ENCODE data around the gene GRIK2. TPM values are rescaled to one million over a fixed set of nuclear protein-coding genes. Genes with fewer than 3 reads are reported as not detected.

GRIK2 gene
- total RNA-seq, 1 experiment from 2014 or later: 0.61 TPM

- no peak for DNase-seq
- intact Hi-C loops (cut with micrococcal nuclease; ENCODE audit: unreplicated experiment): no loop called here
- no TSS peak for BruUV-seq (replicated peaks)
Observed at GRCh38 chr6:101719521-101719920, 326.0 kb downstream of the GRIK2 start.

GRCh38 chr6:101722471-101722870 is 329.0 kb downstream of the GRIK2 start:
- H3F3A ChIP-seq (ENCODE audit: insufficient read depth, low read depth): peaks cover 10% of the 10 kb centered on the region; the same call in 1 of the 2 replicates
- H3K4me2 ChIP-seq: peak overlapping the region; percentile 8; the same call in 1 of the 2 replicates
- TF ChIP-seq EZH2 (IDR thresholded peaks at IDR 0.05; ENCODE audit: low read depth): no peak
- no peak for TF ChIP-seq CTCF (conservative IDR thresholded peaks at IDR 0.05)
- H3K9me3 ChIP-seq (ENCODE audit: insufficient read depth, low read depth): peaks cover 6% of the 10 kb centered on the region; the same call in 1 of the 2 replicates
- intact Hi-C loops (cut with micrococcal nuclease; ENCODE audit: unreplicated experiment): no loop called here
- H3K4me1 ChIP-seq (replicated peaks; ENCODE audit: insufficient read depth): peaks cover 17% of the 10 kb centered on the region
- H3K79me2 ChIP-seq (ENCODE audit: low read depth): no peaks in the 10 kb centered on the region
- DNase-seq: no peak
- no peaks in the 10 kb centered on the region for H3K27me3 ChIP-seq (ENCODE audit: insufficient read depth, low read depth)
- H3K36me3 ChIP-seq (ENCODE audit: low read depth): no peaks in the 10 kb centered on the region
- peak overlapping the region; percentile 73 for H3K27ac ChIP-seq
- ChIA-PET CTCF (no interaction called here), POLR2A (ENCODE audit: unreplicated experiment) (no interaction called here)
- H3K9me2 ChIP-seq (ENCODE audit: insufficient read depth): no peaks in the 10 kb centered on the region
- no TSS peak for BruUV-seq (replicated peaks)
- no peaks in the 10 kb centered on the region for H4K20me1 ChIP-seq (ENCODE audit: insufficient read depth)
- peak overlapping the region; percentile 56; the same call in 1 of the 2 replicates for H2AFZ ChIP-seq
- no peak overlapping the region for H3K4me3 ChIP-seq

More at GRCh38 chr6:101719521-101719920, 326.0 kb downstream of the GRIK2 start:
- no peaks in the 10 kb centered on the region for H3K79me2 ChIP-seq (ENCODE audit: low read depth)
- TF ChIP-seq CTCF (conservative IDR thresholded peaks at IDR 0.05) (no peak), EZH2 (IDR thresholded peaks at IDR 0.05; ENCODE audit: low read depth) (no peak)
- no peak overlapping the region for H3K4me2 ChIP-seq
- H3K9me2 ChIP-seq (ENCODE audit: insufficient read depth): no peaks in the 10 kb centered on the region
- H3K27me3 ChIP-seq (ENCODE audit: insufficient read depth, low read depth): no peaks in the 10 kb centered on the region
- H3K36me3 ChIP-seq (ENCODE audit: low read depth): no peaks in the 10 kb centered on the region
- no peak overlapping the region for H3K27ac ChIP-seq
- no peaks in the 10 kb centered on the region for H4K20me1 ChIP-seq (ENCODE audit: insufficient read depth)
- no peak overlapping the region for H3K4me3 ChIP-seq
- H2AFZ ChIP-seq: no peak overlapping the region
- H3F3A ChIP-seq (ENCODE audit: insufficient read depth, low read depth): peaks cover 10% of the 10 kb centered on the region; the same call in 1 of the 2 replicates
- peaks cover 3% of the 10 kb centered on the region; the same call in 1 of the 2 replicates for H3K9me3 ChIP-seq (ENCODE audit: insufficient read depth, low read depth)
- peaks cover 17% of the 10 kb centered on the region for H3K4me1 ChIP-seq (replicated peaks; ENCODE audit: insufficient read depth)
- ChIA-PET POLR2A (ENCODE audit: unreplicated experiment) (no interaction called here), CTCF (no interaction called here)

GRCh38 chr6:101722991-101723579 is 329.6 kb downstream of the GRIK2 start:
- Histone ChIP-seq H3K36me3 (ENCODE audit: low read depth) (no peaks in the 10 kb centered on the region), H3K79me2 (ENCODE audit: low read depth) (no peaks in the 10 kb centered on the region), H3F3A (ENCODE audit: insufficient read depth, low read depth) (peaks cover 10% of the 10 kb centered on the region; the same call in 1 of the 2 replicates), H3K4me1 (replicated peaks; ENCODE audit: insufficient read depth) (peaks cover 17% of the 10 kb centered on the region), H4K20me1 (ENCODE audit: insufficient read depth) (no peaks in the 10 kb centered on the region), H3K9me2 (ENCODE audit: insufficient read depth) (no peaks in the 10 kb centered on the region), H3K27ac (peak overlapping the region; percentile 73), H3K4me3 (no peak overlapping the region), H3K4me2 (peak overlapping the region; percentile 8; the same call in 1 of the 2 replicates), H3K9me3 (ENCODE audit: insufficient read depth, low read depth) (peaks cover 6% of the 10 kb centered on the region; the same call in 1 of the 2 replicates), H2AFZ (peak overlapping the region; percentile 56; the same call in 1 of the 2 replicates), H3K27me3 (ENCODE audit: insufficient read depth, low read depth) (no peaks in the 10 kb centered on the region)
- no peak for TF ChIP-seq EZH2 (IDR thresholded peaks at IDR 0.05; ENCODE audit: low read depth)
- TF ChIP-seq CTCF (conservative IDR thresholded peaks at IDR 0.05): no peak
- no TSS peak for BruUV-seq (replicated peaks)
- intact Hi-C loops (cut with micrococcal nuclease; ENCODE audit: unreplicated experiment): no loop called here
- DNase-seq: peak in 1 of 2 experiments; percentile 65
- ChIA-PET POLR2A (ENCODE audit: unreplicated experiment) (no interaction called here), CTCF (no interaction called here)

Measured in PC-9 (cell line).